Ascending aorta (tissue), 2 donors: ENCODE results near the gene NBEA. TPM values are rescaled to one million over a fixed set of nuclear protein-coding genes. Genes with fewer than 3 reads are reported as not detected.
A peak's percentile ranks its signal among the peaks of the same experiment; 100 is the strongest.

ENCODE experiments used
- DNase-seq, 2 donors: peaks; one replicate each; pipeline ENCODE4 v3.0.0-alpha.2; 2019; ENCODE audit warnings: low spot score in 2 of 2
- H3K27ac ChIP-seq, 2 donors: fragments of 200-600 bp; sonication (generic); one replicate each; pipeline ENCODE4 v1.5.1; 2016 to 2017; ENCODE audit warnings: mild to moderate bottlenecking in 1 of 2
- H3K27me3 ChIP-seq: fragments of 200-600 bp; sonication (generic); one replicate; pipeline ENCODE4 v1.5.1; 2017
- H3K36me3 ChIP-seq, 2 donors: fragments of 200-600 bp; sonication (generic); one replicate each; pipeline ENCODE4 v1.5.1; 2016
- H3K4me1 ChIP-seq, 2 donors: fragments of 200-600 bp; sonication (generic); one replicate each; pipeline ENCODE4 v1.5.1; 2016 to 2017; ENCODE audit warnings: mild to moderate bottlenecking in 1 of 2
- H3K4me3 ChIP-seq, 2 donors: fragments of 200-600 bp; sonication (generic); one replicate each; pipeline ENCODE4 v1.5.1; 2016 to 2017; ENCODE audit warnings: mild to moderate bottlenecking in 1 of 2
- H3K9me3 ChIP-seq, 2 donors: fragments of 200-600 bp; sonication (generic); one replicate each; pipeline ENCODE4 v1.5.1; 2016
- CTCF ChIP-seq, 3 experiments: fragments of 200-600 bp in 2 of 3; fragments of 450-650 bp in 1 of 3; sonication (generic) in 2 of 3; IDR thresholded peaks; one replicate each; pipeline ENCODE4 v1.5.1; 2016 to 2019; ENCODE audit warnings: antibody characterized with exemption in 3 of 3, mild to moderate bottlenecking in 1 of 3, moderate library complexity in 1 of 3
- intact Hi-C: fragments of 100-400 bp; cut with DNase I; formaldehyde crosslinking; loops from one replicate; pipeline ENCODE4 v1.15.1; 2023
- total RNA-seq: library from RNA; depleted of rRNA; stranded (reverse); fragments of >200 nt; gene quantifications from one replicate; pipeline ENCODE4 v1.1.0, GENCODE V29; 2016

NBEA gene
- total RNA-seq, 1 donor from 2014 or later, result 1.6 TPM

- Histone ChIP-seq H3K4me3 (no peak overlapping the region), H3K36me3 (no peaks in the 10 kb centered on the region), H3K4me1 (no peaks in the 10 kb centered on the region), H3K9me3 (no peaks in the 10 kb centered on the region), H3K27me3 (no peaks in the 10 kb centered on the region), H3K27ac (no peak overlapping the region)
- DNase-seq, result no peak
- intact Hi-C loops, result no loop called here
- TF ChIP-seq CTCF (IDR thresholded peaks at IDR 0.05), result peak in 2 of 3 experiments; percentile 58 to 66
Measured at GRCh38 chr13:35164324-35164932, 222.4 kb downstream of the NBEA start.

- no peak for TF ChIP-seq CTCF (IDR thresholded peaks at IDR 0.05)
- Histone ChIP-seq H3K4me1 (no peaks in the 10 kb centered on the region), H3K27me3 (no peaks in the 10 kb centered on the region), H3K4me3 (no peak overlapping the region), H3K27ac (no peak overlapping the region), H3K9me3 (no peaks in the 10 kb centered on the region), H3K36me3 (no peaks in the 10 kb centered on the region)
- DNase-seq, result no peak
- intact Hi-C loops, result no loop called here
Measured at GRCh38 chr13:35165205-35165604, 223.1 kb downstream of the NBEA start.

GRCh38 chr13:35179494-35179893 lies 237.4 kb downstream of the NBEA start:
- intact Hi-C loops, result no loop called here
- TF ChIP-seq CTCF (IDR thresholded peaks at IDR 0.05), result no peak
- Histone ChIP-seq H3K27me3 (no peaks in the 10 kb centered on the region), H3K4me3 (no peak overlapping the region), H3K27ac (no peak overlapping the region), H3K4me1 (no peaks in the 10 kb centered on the region), H3K9me3 (no peaks in the 10 kb centered on the region), H3K36me3 (peaks cover 0 to 7% of the 10 kb centered on the region in 2 donors)
- DNase-seq, result no peak

GRCh38 chr13:35179920-35180663 lies 238.0 kb downstream of the NBEA start:
- peaks cover 0 to 7% of the 10 kb centered on the region in 2 donors for H3K36me3 ChIP-seq
- H3K9me3 ChIP-seq, result no peaks in the 10 kb centered on the region
- intact Hi-C loops, result no loop called here
- no peak for TF ChIP-seq CTCF (IDR thresholded peaks at IDR 0.05)
- DNase-seq, result no peak
- no peaks in the 10 kb centered on the region for H3K4me1 ChIP-seq
- H3K27ac ChIP-seq, result no peak overlapping the region
- no peaks in the 10 kb centered on the region for H3K27me3 ChIP-seq
- no peak overlapping the region for H3K4me3 ChIP-seq

GRCh38 chr13:35190241-35190640 lies 248.2 kb downstream of the NBEA start:
- DNase-seq, result no peak
- TF ChIP-seq CTCF (IDR thresholded peaks at IDR 0.05), result no peak
- intact Hi-C loops, result no loop called here
- H3K27ac ChIP-seq, result no peak overlapping the region
- no peaks in the 10 kb centered on the region for H3K36me3 ChIP-seq
- no peak overlapping the region for H3K4me3 ChIP-seq
- no peaks in the 10 kb centered on the region for H3K27me3 ChIP-seq
- H3K9me3 ChIP-seq, result peaks cover 0 to 13% of the 10 kb centered on the region in 2 donors
- no peaks in the 10 kb centered on the region for H3K4me1 ChIP-seq
